GM18526 (cell line): ENCODE results near the gene MS4A18.

Source experiments
- POLR2A ChIP-seq: IDR thresholded peaks from 3 replicates; pipeline ENCODE4 v1.6.1; 2011; ENCODE audit not compliant: insufficient read length; ENCODE audit errors: extremely low read depth

Gene MS4A18

GRCh38 chr11:60777572-60777971 is 53.1 kb downstream of the MS4A18 start:
- TF ChIP-seq POLR2A, result no peak

GRCh38 chr11:60780065-60780464 is 55.5 kb downstream of the MS4A18 start:
- TF ChIP-seq POLR2A, result no peak

GRCh38 chr11:60780774-60781173 is 56.3 kb downstream of the MS4A18 start:
- no peak for TF ChIP-seq POLR2A

GRCh38 chr11:60781286-60781980 is 56.9 kb downstream of the MS4A18 start:
- TF ChIP-seq POLR2A, result no peak

- TF ChIP-seq POLR2A, result no peak
These were observed 57.4 kb downstream of the MS4A18 start for GRCh38 chr11:60781981-60782316.

- TF ChIP-seq POLR2A, result no peak
These were observed 58.0 kb downstream of the MS4A18 start for GRCh38 chr11:60782393-60783140.

GRCh38 chr11:60783141-60783484 is 58.6 kb downstream of the MS4A18 start:
- TF ChIP-seq POLR2A, result no peak

- no peak for TF ChIP-seq POLR2A
These were observed 59.4 kb downstream of the MS4A18 start for GRCh38 chr11:60783911-60784310.

GRCh38 chr11:60785136-60785535 is 60.6 kb downstream of the MS4A18 start, which contains the start of gene MS4A10:
Gene MS4A10, plus strand, starts transcription at chr11:60785333. Its CDS starts 5,003 bp downstream, at chr11:60790336.
- no peak for TF ChIP-seq POLR2A

GRCh38 chr11:60785806-60786361 is 61.4 kb downstream of the MS4A18 start:
- TF ChIP-seq POLR2A, result no peak

GRCh38 chr11:60786811-60787567 is 62.5 kb downstream of the MS4A18 start:
- no peak for TF ChIP-seq POLR2A

GRCh38 chr11:60788401-60789125 is 64.0 kb downstream of the MS4A18 start:
- TF ChIP-seq POLR2A, result no peak

- no peak for TF ChIP-seq POLR2A
These were observed 66.2 kb downstream of the MS4A18 start for GRCh38 chr11:60790726-60791125.

GRCh38 chr11:60791153-60791933 is 66.8 kb downstream of the MS4A18 start:
- TF ChIP-seq POLR2A, result no peak
